Suprapubic skin (tissue), 3 donors: Measurements from ENCODE around the gene VAV1.

Experiments
- CTCF ChIP-seq, 2 donors: fragments of 200-600 bp in 1 of 2; fragments of 450-650 bp in 1 of 2; sonication (generic) in 1 of 2; IDR thresholded peaks; one replicate each; pipeline ENCODE4 v1.5.1; 2016 to 2019; ENCODE audit warnings: antibody characterized with exemption in 2 of 2, mild to moderate bottlenecking in 1 of 2, moderate library complexity in 1 of 2
- POLR2A ChIP-seq, 2 donors: fragments of 450-650 bp; IDR thresholded peaks; one replicate each; pipeline ENCODE4 v1.6.1; 2017; ENCODE audit warnings: antibody characterized with exemption in 2 of 2, mild to moderate bottlenecking in 2 of 2, moderate library complexity in 2 of 2

- no peak for TF ChIP-seq POLR2A (IDR thresholded peaks at IDR 0.05)
- no peak for TF ChIP-seq CTCF (IDR thresholded peaks at IDR 0.05)
Observed at GRCh38 chr19:6739390-6739882, 33.1 kb upstream of the VAV1 start, which contains the start of gene TRIP10.
